OCI-LY3 (cell line): ENCODE data around the gene GGPS1.

ENCODE experiments used
- CTCF ChIP-seq: fragments of 200-600, 300-600 bp; sonication (generic); IDR thresholded peaks from 2 replicates; pipeline ENCODE4 v1.5.1; 2014; ENCODE audit warnings: antibody characterized with exemption, low read length, low read depth
- EZH2phosphoT487 ChIP-seq: fragments of 200-600 bp; shearing (Covaris generic); IDR thresholded peaks from 2 replicates; pipeline ENCODE4 v1.6.1; 2018; ENCODE audit warnings: antibody characterized with exemption, mixed run types, low read depth

- no peak for TF ChIP-seq CTCF
- TF ChIP-seq EZH2phosphoT487 = no peak
Measured at GRCh38 chr1:235286667-235287066, 41.7 kb upstream of the GGPS1 start.
